A375 (cell line): Measurements from ENCODE around the gene MSANTD7. TPM values are rescaled to one million over a fixed set of nuclear protein-coding genes. Genes with fewer than 3 reads are reported as not detected.

Source experiments
- total RNA-seq: library from RNA; depleted of rRNA; stranded (reverse); fragments of >200 nt; shearing (Covaris generic); gene quantifications from 2 replicates; pipeline ENCODE4 v1.2.3, GENCODE V29; 2014; rRNA removed

MSANTD7 gene
- 14.3 and 14.4 TPM in 2 replicates for total RNA-seq

GRCh38 chr10:14837757-14838581, at the start of gene MSANTD7, which contains the start of the genes CDNF and HSPA14:
MSANTD7 (plus strand) TSS chr10:14838306; CDS start chr10:14842285, 3,979 bp downstream.
CDNF (minus strand) TSS chr10:14838037; CDS start chr10:14837946, 91 bp downstream.
HSPA14 (plus strand) TSS chr10:14838306; CDS start chr10:14838403, 97 bp downstream.

DNA sequence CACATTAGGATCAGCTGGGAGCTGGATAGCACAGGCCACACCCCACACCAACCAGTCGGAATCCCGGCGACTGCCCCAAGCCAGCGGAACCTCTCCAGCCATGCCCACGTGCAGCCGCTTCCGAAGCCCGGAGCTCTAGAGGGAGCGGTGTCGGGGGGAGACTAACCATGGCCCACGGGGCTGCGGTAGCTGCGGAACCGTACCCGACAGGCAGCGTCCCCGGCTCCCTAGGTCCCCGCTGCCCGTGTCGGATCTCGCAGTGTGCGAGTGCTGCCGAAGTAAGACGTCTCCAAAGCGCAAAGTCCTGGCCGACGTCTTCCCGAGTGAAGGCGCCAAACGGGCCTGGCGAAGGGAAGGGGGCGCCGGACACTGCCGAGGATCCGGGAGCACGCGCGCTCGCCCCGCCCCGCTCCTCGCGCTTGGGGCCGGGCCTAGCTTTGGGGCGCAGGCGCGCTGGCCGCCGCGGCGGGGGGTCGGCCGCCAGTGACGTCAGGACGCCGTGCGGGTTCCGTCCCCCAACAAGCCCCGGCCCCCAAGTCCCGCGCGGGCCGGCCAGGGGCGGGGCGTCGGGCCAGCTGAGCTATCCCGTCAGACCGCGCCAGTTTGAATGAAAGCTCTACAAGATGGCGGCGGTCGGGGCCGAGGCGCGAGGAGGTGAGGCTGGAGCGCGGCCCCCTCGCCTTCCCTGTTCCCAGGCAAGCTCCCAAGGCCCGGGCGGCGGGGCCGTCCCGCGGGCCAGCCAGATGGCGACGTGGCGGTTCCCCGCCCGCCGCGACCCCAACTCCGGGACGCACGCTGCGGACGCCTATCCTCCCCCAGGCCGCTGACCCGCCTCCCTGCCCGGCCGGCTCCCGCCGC, 40.4 kb downstream of the MSANTD7 start, which contains the start of gene SUV39H2:
Gene SUV39H2 (plus strand): TSS at position 601 of the 858 bp plus-strand sequence. CDS start 23 bp downstream, at position 624.

Other genes starting within 250 kb of the MSANTD7 start
- 9.2 and 15.7 TPM in 2 replicates for gene FAM107B, start 63.4 kb upstream of the MSANTD7 start, total RNA-seq
- 1.2 and 4.4 TPM in 2 replicates for gene CDNF, start 269 bp upstream of the MSANTD7 start, total RNA-seq
- 18.5 and 22.3 TPM in 2 replicates for gene HSPA14, start within 50 bp of the MSANTD7 start, total RNA-seq
- 15.4 and 16.6 TPM in 2 replicates for gene SUV39H2, start 40.6 kb downstream of the MSANTD7 start, total RNA-seq
- 7.1 and 7.8 TPM in 2 replicates for gene DCLRE1C, start 115.8 kb downstream of the MSANTD7 start, total RNA-seq
- gene MEIG1, start 121.1 kb downstream of the MSANTD7 start, total RNA-seq: 0.66 and 0.72 TPM in 2 replicates
- gene OLAH, start 205.6 kb downstream of the MSANTD7 start, total RNA-seq: not detected in 2 replicates